Fibroblast of the aortic adventitia (primary cell): ENCODE measurements around the gene SEC24D. TPM values are rescaled to one million over a fixed set of nuclear protein-coding genes. Genes with fewer than 3 reads are reported as not detected.

Experiments used
- DNase-seq: peaks from one replicate; pipeline ENCODE4 v3.0.0-alpha.2; 2010; ENCODE audit warnings: low read depth
- H3K4me3 ChIP-seq: 2 replicates; pipeline ENCODE4 v1.5.1; 2011; ENCODE audit warnings: low read depth, mild to moderate bottlenecking, control low read depth, low read length, moderate library complexity
- total RNA-seq: library from RNA; depleted of rRNA; stranded (reverse); fragments of >200 nt; gene quantifications from 2 replicates; pipeline ENCODE4 v1.2.3, GENCODE V29; 2012; ENCODE audit warnings: low replicate concordance
- TF ChIP-seq, protein P1 (sequence below): IDR thresholded peaks from 2 replicates; pipeline ENCODE4 v1.5.1; 2011; ENCODE audit warnings: mild to moderate bottlenecking, low read length, control low read depth, inconsistent platforms; ENCODE audit not compliant: insufficient read depth

The SEC24D gene
- total RNA-seq, 1 donor: 149 TPM

DNA sequence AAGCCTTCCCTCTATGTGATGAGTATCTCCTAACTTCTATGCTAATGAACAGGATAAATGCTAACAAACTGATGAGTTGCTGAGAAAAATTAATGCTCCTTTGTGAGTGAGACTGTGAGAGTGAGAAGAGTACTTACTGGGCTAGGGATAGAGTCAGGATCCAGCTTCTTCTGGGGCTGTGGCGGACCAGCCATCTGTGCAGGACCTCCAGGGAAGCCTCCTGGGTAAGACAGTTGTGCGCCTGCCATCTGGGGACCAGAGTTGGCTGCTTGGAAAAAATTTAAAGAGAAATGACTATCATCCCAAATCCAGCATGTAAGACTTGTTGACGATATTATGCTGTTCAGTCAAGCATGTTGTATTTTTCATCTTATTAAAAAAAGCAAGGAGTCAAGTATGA, 21.0 kb downstream of the SEC24D start:
- DNase-seq: no peak
- TF ChIP-seq, protein P1, sequence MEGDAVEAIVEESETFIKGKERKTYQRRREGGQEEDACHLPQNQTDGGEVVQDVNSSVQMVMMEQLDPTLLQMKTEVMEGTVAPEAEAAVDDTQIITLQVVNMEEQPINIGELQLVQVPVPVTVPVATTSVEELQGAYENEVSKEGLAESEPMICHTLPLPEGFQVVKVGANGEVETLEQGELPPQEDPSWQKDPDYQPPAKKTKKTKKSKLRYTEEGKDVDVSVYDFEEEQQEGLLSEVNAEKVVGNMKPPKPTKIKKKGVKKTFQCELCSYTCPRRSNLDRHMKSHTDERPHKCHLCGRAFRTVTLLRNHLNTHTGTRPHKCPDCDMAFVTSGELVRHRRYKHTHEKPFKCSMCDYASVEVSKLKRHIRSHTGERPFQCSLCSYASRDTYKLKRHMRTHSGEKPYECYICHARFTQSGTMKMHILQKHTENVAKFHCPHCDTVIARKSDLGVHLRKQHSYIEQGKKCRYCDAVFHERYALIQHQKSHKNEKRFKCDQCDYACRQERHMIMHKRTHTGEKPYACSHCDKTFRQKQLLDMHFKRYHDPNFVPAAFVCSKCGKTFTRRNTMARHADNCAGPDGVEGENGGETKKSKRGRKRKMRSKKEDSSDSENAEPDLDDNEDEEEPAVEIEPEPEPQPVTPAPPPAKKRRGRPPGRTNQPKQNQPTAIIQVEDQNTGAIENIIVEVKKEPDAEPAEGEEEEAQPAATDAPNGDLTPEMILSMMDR: no peak
- no peak overlapping the region for H3K4me3 ChIP-seq

DNA sequence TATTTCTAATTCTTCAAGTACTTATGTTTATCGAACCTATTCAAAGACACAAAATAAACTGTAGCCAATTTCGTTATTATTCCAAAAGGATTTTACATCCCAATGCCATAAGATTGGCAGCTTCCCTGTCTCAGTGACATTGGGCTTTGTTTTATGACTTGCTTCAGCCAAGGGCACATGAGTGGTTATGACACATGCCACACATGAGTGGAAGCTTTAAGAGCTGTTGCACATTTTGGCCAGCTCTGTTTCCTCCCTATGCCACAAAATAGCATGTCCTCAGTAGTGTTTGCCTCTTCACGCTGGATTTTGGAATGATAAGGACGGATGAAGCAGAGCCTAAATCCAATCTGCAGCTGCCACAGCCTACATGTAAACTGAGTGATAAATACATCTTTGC, 21.9 kb downstream of the SEC24D start:
- DNase-seq: no peak
- TF ChIP-seq, protein P1: no peak

GRCh38 chr4:118813561-118813960, 22.4 kb downstream of the SEC24D start:
- no peak for DNase-seq
- TF ChIP-seq, protein P1: no peak
- H3K4me3 ChIP-seq: no peak overlapping the region

More for the DNA sequence above, 21.9 kb downstream of the SEC24D start:
- no peak overlapping the region for H3K4me3 ChIP-seq

- H3K4me3 ChIP-seq: no peak overlapping the region
- TF ChIP-seq, protein P1: no peak
- DNase-seq: no peak
These were observed 24.1 kb downstream of the SEC24D start for GRCh38 chr4:118811832-118812231.

DNA sequence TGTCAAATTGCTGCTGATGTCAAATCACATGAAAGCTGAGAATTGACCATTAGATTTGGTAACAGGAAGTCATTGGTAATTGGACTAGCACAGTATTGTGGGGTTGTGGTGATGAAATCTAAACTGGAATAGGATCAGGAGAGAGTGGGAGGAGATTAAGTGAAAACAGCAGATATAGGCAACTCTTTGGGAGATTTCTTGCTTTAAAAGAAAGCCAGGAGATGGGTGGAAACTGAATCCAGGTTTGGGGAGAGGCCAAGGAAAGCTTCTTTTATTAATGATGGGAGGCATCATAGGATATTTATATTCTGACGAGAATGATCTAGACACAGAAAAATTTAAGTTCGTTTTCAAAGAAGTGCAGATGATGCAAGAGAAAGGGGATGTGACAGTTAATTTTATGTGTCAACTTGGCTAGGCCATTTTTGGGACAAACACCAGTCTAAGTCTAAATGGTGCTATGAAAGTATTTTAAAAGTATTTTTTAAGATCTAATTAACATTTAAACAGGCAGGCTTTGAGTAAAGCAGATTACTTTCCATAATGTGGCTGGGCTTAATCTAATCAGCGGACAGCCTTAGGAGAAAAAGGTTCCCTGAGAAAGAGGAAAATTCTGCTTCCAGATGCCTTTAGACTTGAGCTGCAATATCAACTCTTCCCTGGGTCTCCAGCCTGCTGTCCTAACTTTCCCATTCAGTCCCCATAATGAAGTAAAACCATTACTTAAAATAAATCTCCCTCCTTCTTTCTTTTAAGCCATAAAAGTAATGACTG, 24.7 kb downstream of the SEC24D start:
- TF ChIP-seq, protein P1: no peak
- peak; percentile 95 for DNase-seq
- no peak overlapping the region for H3K4me3 ChIP-seq

DNA sequence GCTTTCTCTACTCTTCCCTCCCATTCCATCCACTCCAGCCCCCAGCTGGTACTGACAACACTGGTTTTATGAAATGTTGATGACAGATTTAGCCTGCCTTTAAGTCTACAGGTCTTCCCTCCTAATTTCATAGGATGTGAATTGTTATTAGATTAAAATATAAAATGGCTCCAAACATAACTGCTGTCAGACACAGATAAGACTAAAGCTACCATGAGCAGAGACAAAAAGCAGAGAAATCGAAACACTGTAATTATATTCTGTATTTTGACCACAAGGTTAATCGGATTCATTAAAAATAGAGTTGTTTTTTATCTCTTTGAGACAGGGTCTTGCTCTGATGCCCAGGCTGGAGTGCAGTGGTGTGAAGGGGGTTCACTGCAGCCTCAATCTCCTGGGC, 28.3 kb downstream of the SEC24D start:
- no peak for DNase-seq
- TF ChIP-seq, protein P1: no peak
- H3K4me3 ChIP-seq: no peak overlapping the region

DNA sequence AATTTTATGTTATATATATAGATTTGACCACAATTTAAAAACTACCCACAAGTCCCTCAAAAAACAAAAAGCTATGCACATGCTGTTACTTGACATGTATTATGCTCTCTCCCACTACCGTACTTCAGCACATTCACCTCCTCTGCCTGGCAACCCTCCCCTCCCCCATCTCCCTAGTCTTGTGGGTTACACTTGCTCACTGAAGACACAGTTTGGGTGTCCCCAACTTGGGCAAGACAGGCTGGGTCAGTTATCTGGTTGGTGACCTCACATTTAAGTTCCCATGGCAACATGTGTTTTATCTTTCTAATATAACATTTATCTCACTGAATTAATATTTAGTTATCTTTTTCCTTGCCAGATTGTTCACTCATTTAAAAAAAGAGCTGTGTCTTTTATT, 32.7 kb downstream of the SEC24D start:
- H3K4me3 ChIP-seq: no peak overlapping the region
- TF ChIP-seq, protein P1: no peak
- DNase-seq: no peak
